ENCODE results near the gene NXPE3.
A peak's percentile ranks its signal among the peaks of the same experiment; 100 is the strongest.

The NXPE3 gene

DNA sequence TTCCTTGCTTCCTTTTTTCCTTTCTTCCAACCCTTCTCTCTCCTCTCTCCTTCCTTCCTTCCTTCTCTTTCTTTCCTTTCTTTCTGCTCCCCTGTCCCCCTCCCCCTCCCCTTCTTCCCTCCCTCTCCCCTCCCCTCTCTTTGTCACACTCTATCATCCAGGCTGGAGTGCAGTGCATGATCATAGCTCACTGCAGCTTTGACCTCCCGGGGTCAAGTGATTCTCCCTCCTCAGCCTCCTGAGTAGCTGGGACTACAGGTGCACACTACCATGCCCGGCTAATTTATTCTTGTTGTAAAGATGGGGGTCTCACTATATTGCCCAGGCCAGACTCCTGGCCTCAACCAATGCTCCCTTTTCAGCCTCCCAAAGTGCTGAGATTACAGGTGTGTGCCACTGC, 89.0 kb downstream of the NXPE3 start:
- no peak overlapping the region for H3K4me3 ChIP-seq (replicated peaks; ENCODE audit: insufficient read depth, low read length)
- no peak overlapping the region for H3K27ac ChIP-seq (replicated peaks)
- no peaks in the 10 kb centered on the region for H3K27me3 ChIP-seq (ENCODE audit: insufficient read depth, poor library complexity, severe bottlenecking)
- no peak for DNase-seq (ENCODE audit: low read depth in 1 of 2, low spot score in 1 of 2)
- TF ChIP-seq, protein P1, sequence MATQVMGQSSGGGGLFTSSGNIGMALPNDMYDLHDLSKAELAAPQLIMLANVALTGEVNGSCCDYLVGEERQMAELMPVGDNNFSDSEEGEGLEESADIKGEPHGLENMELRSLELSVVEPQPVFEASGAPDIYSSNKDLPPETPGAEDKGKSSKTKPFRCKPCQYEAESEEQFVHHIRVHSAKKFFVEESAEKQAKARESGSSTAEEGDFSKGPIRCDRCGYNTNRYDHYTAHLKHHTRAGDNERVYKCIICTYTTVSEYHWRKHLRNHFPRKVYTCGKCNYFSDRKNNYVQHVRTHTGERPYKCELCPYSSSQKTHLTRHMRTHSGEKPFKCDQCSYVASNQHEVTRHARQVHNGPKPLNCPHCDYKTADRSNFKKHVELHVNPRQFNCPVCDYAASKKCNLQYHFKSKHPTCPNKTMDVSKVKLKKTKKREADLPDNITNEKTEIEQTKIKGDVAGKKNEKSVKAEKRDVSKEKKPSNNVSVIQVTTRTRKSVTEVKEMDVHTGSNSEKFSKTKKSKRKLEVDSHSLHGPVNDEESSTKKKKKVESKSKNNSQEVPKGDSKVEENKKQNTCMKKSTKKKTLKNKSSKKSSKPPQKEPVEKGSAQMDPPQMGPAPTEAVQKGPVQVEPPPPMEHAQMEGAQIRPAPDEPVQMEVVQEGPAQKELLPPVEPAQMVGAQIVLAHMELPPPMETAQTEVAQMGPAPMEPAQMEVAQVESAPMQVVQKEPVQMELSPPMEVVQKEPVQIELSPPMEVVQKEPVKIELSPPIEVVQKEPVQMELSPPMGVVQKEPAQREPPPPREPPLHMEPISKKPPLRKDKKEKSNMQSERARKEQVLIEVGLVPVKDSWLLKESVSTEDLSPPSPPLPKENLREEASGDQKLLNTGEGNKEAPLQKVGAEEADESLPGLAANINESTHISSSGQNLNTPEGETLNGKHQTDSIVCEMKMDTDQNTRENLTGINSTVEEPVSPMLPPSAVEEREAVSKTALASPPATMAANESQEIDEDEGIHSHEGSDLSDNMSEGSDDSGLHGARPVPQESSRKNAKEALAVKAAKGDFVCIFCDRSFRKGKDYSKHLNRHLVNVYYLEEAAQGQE (IDR thresholded peaks at IDR 0.05; ENCODE audit: insufficient replicate concordance, low read depth): no peak
- no peak for TF ChIP-seq SPI1 (IDR thresholded peaks at IDR 0.05; ENCODE audit: borderline replicate concordance, low read depth)
- no peak for TF ChIP-seq POLR2AphosphoS5 (IDR thresholded peaks at IDR 0.05; ENCODE audit: low read depth)
- TF ChIP-seq, protein P2, sequence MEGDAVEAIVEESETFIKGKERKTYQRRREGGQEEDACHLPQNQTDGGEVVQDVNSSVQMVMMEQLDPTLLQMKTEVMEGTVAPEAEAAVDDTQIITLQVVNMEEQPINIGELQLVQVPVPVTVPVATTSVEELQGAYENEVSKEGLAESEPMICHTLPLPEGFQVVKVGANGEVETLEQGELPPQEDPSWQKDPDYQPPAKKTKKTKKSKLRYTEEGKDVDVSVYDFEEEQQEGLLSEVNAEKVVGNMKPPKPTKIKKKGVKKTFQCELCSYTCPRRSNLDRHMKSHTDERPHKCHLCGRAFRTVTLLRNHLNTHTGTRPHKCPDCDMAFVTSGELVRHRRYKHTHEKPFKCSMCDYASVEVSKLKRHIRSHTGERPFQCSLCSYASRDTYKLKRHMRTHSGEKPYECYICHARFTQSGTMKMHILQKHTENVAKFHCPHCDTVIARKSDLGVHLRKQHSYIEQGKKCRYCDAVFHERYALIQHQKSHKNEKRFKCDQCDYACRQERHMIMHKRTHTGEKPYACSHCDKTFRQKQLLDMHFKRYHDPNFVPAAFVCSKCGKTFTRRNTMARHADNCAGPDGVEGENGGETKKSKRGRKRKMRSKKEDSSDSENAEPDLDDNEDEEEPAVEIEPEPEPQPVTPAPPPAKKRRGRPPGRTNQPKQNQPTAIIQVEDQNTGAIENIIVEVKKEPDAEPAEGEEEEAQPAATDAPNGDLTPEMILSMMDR (IDR thresholded peaks at IDR 0.05; ENCODE audit: insufficient read depth, low read length): no peak
- no peak for TF ChIP-seq GABPA (IDR thresholded peaks at IDR 0.05; ENCODE audit: low read depth)

DNA sequence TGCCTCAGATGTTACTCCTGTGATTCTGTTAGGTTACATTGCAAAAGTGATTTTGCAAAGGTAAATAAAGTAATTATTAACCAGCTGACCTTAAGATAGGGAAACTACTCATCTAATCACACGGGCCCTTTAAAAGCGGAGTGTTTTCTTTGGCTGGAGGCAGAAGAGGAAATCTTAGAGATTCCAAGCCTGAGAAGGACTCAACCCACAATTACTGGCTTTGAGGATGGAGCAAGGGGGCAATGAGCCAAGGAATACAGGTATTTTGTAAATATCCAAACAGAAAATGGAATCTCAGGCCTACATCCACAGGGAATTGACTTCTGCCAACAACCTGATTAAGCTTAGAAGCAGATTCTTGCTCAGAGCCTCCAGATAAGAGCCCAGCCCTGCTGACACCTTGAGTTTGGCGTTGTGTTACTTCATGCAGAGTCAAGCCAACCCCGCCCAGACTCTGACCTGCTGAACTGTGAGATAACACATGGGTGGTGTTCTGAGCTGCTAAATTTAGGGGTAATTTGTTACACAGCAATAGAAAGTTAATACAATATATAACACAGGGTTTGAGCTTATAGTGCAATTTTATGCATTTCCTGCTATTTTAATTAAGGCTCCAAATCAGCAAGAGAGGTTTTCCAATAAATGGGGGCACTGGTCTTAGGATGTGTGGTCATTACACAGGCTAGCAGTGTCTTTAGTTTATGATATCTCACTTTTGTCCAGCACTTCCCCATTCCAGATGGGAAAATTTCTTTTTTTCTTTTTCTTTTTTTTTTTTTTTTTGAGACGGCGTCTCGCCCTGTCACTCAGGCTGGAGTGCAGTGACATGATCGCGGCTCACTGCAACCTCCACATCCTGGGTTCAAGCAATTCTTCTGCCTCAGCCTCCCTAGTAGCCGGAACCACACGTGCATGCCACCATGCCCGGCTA, 89.8 kb downstream of the NXPE3 start:
- H3K27ac ChIP-seq (replicated peaks): no peak overlapping the region
- TF ChIP-seq GABPA (IDR thresholded peaks at IDR 0.05; ENCODE audit: low read depth) (no peak), SPI1 (IDR thresholded peaks at IDR 0.05; ENCODE audit: borderline replicate concordance, low read depth) (peak; percentile 21; the same call in 1 of the 2 replicates)
- no peak overlapping the region for H3K4me3 ChIP-seq (replicated peaks; ENCODE audit: insufficient read depth, low read length)
- no peak for DNase-seq (ENCODE audit: low read depth in 1 of 2, low spot score in 1 of 2)
- H3K27me3 ChIP-seq (ENCODE audit: insufficient read depth, poor library complexity, severe bottlenecking): no peaks in the 10 kb centered on the region

- no peak overlapping the region for H3K27ac ChIP-seq (replicated peaks)
- no peaks in the 10 kb centered on the region for H3K27me3 ChIP-seq (ENCODE audit: insufficient read depth, poor library complexity, severe bottlenecking)
- H3K4me3 ChIP-seq (replicated peaks; ENCODE audit: insufficient read depth, low read length): no peak overlapping the region
- TF ChIP-seq SPI1 (IDR thresholded peaks at IDR 0.05; ENCODE audit: borderline replicate concordance, low read depth): no peak
- no peak for TF ChIP-seq GABPA (IDR thresholded peaks at IDR 0.05; ENCODE audit: low read depth)
- TF ChIP-seq POLR2AphosphoS5 (IDR thresholded peaks at IDR 0.05; ENCODE audit: low read depth): no peak
- TF ChIP-seq, protein P1 (IDR thresholded peaks at IDR 0.05; ENCODE audit: insufficient replicate concordance, low read depth): no peak
- TF ChIP-seq, protein P2 (IDR thresholded peaks at IDR 0.05; ENCODE audit: insufficient read depth, low read length): no peak
- DNase-seq (ENCODE audit: low read depth in 1 of 2, low spot score in 1 of 2): no peak
Observed at GRCh38 chr3:101870138-101870537, 91.1 kb downstream of the NXPE3 start.

- Histone ChIP-seq H3K27ac (replicated peaks) (no peak overlapping the region), H3K27me3 (ENCODE audit: insufficient read depth, poor library complexity, severe bottlenecking) (no peaks in the 10 kb centered on the region), H3K4me3 (replicated peaks; ENCODE audit: insufficient read depth, low read length) (no peak overlapping the region)
- TF ChIP-seq SPI1 (IDR thresholded peaks at IDR 0.05; ENCODE audit: borderline replicate concordance, low read depth): no peak
- TF ChIP-seq POLR2AphosphoS5 (IDR thresholded peaks at IDR 0.05; ENCODE audit: low read depth): no peak
- TF ChIP-seq, protein P1 (IDR thresholded peaks at IDR 0.05; ENCODE audit: insufficient replicate concordance, low read depth): no peak
- no peak for TF ChIP-seq GABPA (IDR thresholded peaks at IDR 0.05; ENCODE audit: low read depth)
- TF ChIP-seq, protein P2 (IDR thresholded peaks at IDR 0.05; ENCODE audit: insufficient read depth, low read length): no peak
- no peak for DNase-seq (ENCODE audit: low read depth in 1 of 2, low spot score in 1 of 2)
Observed at GRCh38 chr3:101873619-101874018, 94.6 kb downstream of the NXPE3 start.

Data from HL-60 (cell line).